ENCODE data around the gene F7. TPM values are rescaled to one million over a fixed set of nuclear protein-coding genes. Genes with fewer than 3 reads are reported as not detected.

Gene F7
- total RNA-seq, 4 donors from 2014 or later, result not detected

DNA sequence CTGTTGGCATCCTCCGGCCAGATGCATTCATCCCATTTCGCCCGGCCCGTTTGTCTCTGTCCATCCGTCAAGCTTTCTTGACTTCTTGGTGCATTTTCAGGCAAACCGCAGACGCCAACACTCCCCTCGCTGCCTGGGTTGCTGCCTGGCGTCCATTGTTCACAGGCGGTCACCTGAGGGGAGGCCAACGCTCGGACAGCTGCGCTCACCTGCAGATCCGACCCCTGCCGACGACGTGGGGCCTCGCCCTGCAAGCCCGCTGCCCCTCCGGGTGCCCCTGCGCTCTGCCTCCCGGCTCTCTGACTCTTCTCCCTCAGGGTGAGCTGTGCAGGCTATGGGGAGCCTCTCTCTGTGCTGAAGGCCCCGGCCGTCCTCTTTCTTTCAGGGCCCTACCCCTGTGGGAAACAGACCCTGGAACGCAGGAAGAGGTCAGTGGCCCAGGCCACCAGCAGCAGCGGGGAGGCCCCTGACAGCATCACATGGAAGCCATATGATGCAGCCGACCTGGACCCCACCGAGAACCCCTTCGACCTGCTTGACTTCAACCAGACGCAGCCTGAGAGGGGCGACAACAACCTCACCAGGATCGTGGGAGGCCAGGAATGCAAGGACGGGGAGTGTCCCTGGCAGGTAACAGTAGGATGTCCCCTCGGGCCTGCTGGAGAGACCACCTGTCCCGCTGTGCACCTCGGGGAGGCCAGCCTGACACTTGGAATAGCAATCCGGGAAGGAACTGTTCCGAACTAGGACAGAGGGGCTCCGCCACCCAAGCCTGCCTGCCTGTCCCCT is 38.1 kb downstream of the F7 start:
- WGBS, 2 donors, result 88 to 89% methylated on average over 35 to 38 of the region's 39 CpGs
- TF ChIP-seq CTCF (IDR thresholded peaks at IDR 0.05) (no peak), POLR2A (IDR thresholded peaks at IDR 0.05) (no peak)
- no peaks in the 10 kb centered on the region for H3K9me3 ChIP-seq
- no peaks in the 10 kb centered on the region for H3K27me3 ChIP-seq
- H3K4me1 ChIP-seq, result peaks cover 0 to 7% of the 10 kb centered on the region in 2 donors
- intact Hi-C loops (cut with DNase I), result no loop called here
- no peaks in the 10 kb centered on the region for H3K36me3 ChIP-seq
- DNase-seq, result no peak
- no peak overlapping the region for H3K27ac ChIP-seq
- no peak overlapping the region for H3K4me3 ChIP-seq (replicated peaks in 1 of 3)

- no peaks in the 10 kb centered on the region for H3K27me3 ChIP-seq
- intact Hi-C loops (cut with DNase I), result no loop called here
- H3K4me1 ChIP-seq, result peaks cover 0 to 7% of the 10 kb centered on the region in 2 donors
- 87 to 89% methylated on average over 8 to 9 of the region's 12 CpGs for WGBS, 2 donors
- no peaks in the 10 kb centered on the region for H3K9me3 ChIP-seq
- DNase-seq, result no peak
- no peak overlapping the region for H3K27ac ChIP-seq
- TF ChIP-seq POLR2A (IDR thresholded peaks at IDR 0.05) (no peak), CTCF (IDR thresholded peaks at IDR 0.05) (no peak)
- H3K36me3 ChIP-seq, result no peaks in the 10 kb centered on the region
- no peak overlapping the region for H3K4me3 ChIP-seq (replicated peaks in 1 of 3)
Observed at GRCh38 chr13:113144255-113144629, 38.7 kb downstream of the F7 start.

DNA sequence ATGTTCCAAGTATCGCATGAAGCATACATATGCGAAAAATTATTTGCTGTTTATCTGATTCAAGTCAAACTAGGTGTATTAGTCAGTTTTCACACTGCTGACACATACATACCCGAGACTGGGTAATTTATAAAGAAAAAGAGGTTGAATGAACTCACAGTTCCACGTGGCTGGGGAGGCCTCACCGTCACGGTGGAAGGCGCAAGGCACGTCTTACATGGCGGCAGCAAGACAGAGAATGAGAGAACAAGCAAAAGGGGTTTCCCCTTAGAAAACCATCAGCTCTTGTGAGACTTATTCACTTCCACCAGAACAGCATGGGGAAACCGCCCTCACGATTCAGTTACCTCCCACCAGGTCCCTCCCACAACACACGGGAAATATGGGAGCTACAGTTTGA is 39.9 kb downstream of the F7 start:
- Histone ChIP-seq H3K4me3 (replicated peaks in 1 of 3) (no peak overlapping the region), H3K27ac (no peak overlapping the region), H3K36me3 (no peaks in the 10 kb centered on the region), H3K9me3 (no peaks in the 10 kb centered on the region), H3K4me1 (no peaks in the 10 kb centered on the region), H3K27me3 (no peaks in the 10 kb centered on the region)
- no peak for TF ChIP-seq CTCF (IDR thresholded peaks at IDR 0.05)
- no peak for TF ChIP-seq POLR2A (IDR thresholded peaks at IDR 0.05)
- intact Hi-C loops (cut with DNase I), result no loop called here
- no peak for DNase-seq
- WGBS, 2 donors, result 88 to 89% methylated on average over 12 of the region's 12 CpGs

GRCh38 chr13:113145911-113146598 is 40.5 kb downstream of the F7 start:
- WGBS, 2 donors, result 83 to 87% methylated on average over 13 to 14 of the region's 15 CpGs
- no peak for TF ChIP-seq POLR2A (IDR thresholded peaks at IDR 0.05)
- no peak for TF ChIP-seq CTCF (IDR thresholded peaks at IDR 0.05)
- Histone ChIP-seq H3K27ac (no peak overlapping the region), H3K4me1 (no peaks in the 10 kb centered on the region), H3K9me3 (no peaks in the 10 kb centered on the region), H3K36me3 (no peaks in the 10 kb centered on the region), H3K4me3 (replicated peaks in 1 of 3) (no peak overlapping the region), H3K27me3 (no peaks in the 10 kb centered on the region)
- no peak for DNase-seq
- intact Hi-C loops (cut with DNase I), result no loop called here

DNA sequence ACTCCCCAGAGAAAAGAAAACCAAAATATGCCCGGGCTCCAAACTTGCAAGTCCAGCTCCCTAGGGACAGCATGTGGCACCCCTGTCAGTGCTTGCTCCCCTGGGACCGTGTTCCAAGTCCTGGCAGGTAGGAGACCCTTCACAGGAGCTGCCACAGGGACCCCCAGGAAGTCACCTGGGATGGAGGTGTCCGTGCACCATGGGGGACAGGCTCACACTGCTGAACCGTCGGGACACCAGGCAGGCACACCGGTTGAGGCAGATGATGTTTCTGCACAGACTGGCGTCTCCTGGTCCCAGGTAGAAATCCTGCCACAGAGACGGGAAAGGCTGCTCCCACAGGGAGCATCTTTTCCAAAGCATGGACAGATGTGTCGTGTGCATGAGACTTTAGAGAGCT is 41.2 kb downstream of the F7 start:
- H3K27ac ChIP-seq, result no peak overlapping the region
- intact Hi-C loops (cut with DNase I), result no loop called here
- DNase-seq, result no peak
- WGBS, 2 donors, result 79 to 90% methylated on average over 7 to 9 of the region's 9 CpGs
- TF ChIP-seq CTCF (IDR thresholded peaks at IDR 0.05) (no peak), POLR2A (IDR thresholded peaks at IDR 0.05) (no peak)
- no peaks in the 10 kb centered on the region for H3K36me3 ChIP-seq
- H3K9me3 ChIP-seq, result no peaks in the 10 kb centered on the region
- H3K27me3 ChIP-seq, result no peaks in the 10 kb centered on the region
- H3K4me3 ChIP-seq (replicated peaks in 1 of 3), result no peak overlapping the region
- no peaks in the 10 kb centered on the region for H3K4me1 ChIP-seq

Measured in thyroid gland (tissue), 4 donors.